CD4-positive, alpha-beta memory T cell (primary cell): Measurements from ENCODE around the gene PTPRS. TPM values are rescaled to one million over a fixed set of nuclear protein-coding genes. Genes with fewer than 3 reads are reported as not detected.
A peak's percentile ranks its signal among the peaks of the same experiment; 100 is the strongest.
"Not testable (repeated sequence)": the region's sequence is repeated elsewhere in the genome, so short reads cannot be mapped to it uniquely, and the experiment has no call there.

Experiments used
- CTCF ChIA-PET: fragments of 350-600 bp; sonication (Branson Sonifier 250); formaldehyde crosslinking; loops from one replicate; lab custom pipeline; 2021; ENCODE audit warnings: inconsistent platforms; ENCODE audit not compliant: partially characterized antibody; lab: Charles Lee
- POLR2A ChIA-PET: fragments of 350-600 bp; sonication (Branson Sonifier 250); formaldehyde crosslinking; loops from one replicate; lab custom pipeline; 2021; ENCODE audit not compliant: partially characterized antibody; lab: Charles Lee
- DNase-seq, 5 donors: peaks; one replicate each; pipeline versions ENCODE4 v3.0.0 to v3.0.0-alpha.2; 2020 to 2022; ENCODE audit warnings: mixed read lengths in 1 of 5
- H3K27ac ChIP-seq: one replicate; pipeline ENCODE4 v1.7.0; 2013; ENCODE audit warnings: low read depth, low read length
- H3K27me3 ChIP-seq: 2 replicates; pipeline ENCODE4 v1.7.0; 2013; ENCODE audit warnings: mild to moderate bottlenecking, low read length, moderate library complexity; ENCODE audit not compliant: insufficient read depth
- H3K36me3 ChIP-seq: 2 replicates; pipeline ENCODE4 v1.7.0; 2013; ENCODE audit warnings: mild to moderate bottlenecking, low read length, moderate library complexity; ENCODE audit not compliant: insufficient read depth
- H3K4me1 ChIP-seq: 2 replicates; pipeline ENCODE4 v1.7.0; 2013; ENCODE audit warnings: mild to moderate bottlenecking, low read length, moderate library complexity; ENCODE audit not compliant: insufficient read depth
- H3K4me3 ChIP-seq, 2 donors: one replicate each; pipeline ENCODE4 v1.7.0; 2013; ENCODE audit warnings: low read length in 2 of 2, mild to moderate bottlenecking in 1 of 2
- H3K9me3 ChIP-seq, 2 donors: one replicate each; pipeline ENCODE4 v1.7.0; 2013; ENCODE audit warnings: low read length in 2 of 2, control low read depth in 1 of 2; ENCODE audit not compliant: control insufficient read depth in 1 of 2
- H3K27ac Mint-ChIP-seq, 7 donors: one replicate each; pipeline ENCODE4 v1.8.0; 2020 to 2021; ENCODE audit warnings: mixed read lengths in 7 of 7, mild to moderate bottlenecking in 6 of 7, inconsistent platforms in 3 of 7, moderate library complexity in 3 of 7
- H3K27me3 Mint-ChIP-seq, 2 donors: one replicate each; pipeline ENCODE4 v1.8.0; 2020 to 2021; ENCODE audit warnings: mixed read lengths in 2 of 2
- H3K36me3 Mint-ChIP-seq, 2 donors: one replicate each; pipeline ENCODE4 v1.8.0; 2020 to 2021; ENCODE audit warnings: mixed read lengths in 2 of 2, inconsistent platforms in 1 of 2, mild to moderate bottlenecking in 1 of 2
- H3K4me1 Mint-ChIP-seq, 4 donors: one replicate each; pipeline ENCODE4 v1.8.0; 2020 to 2021; ENCODE audit warnings: mixed read lengths in 4 of 4, mild to moderate bottlenecking in 1 of 4
- H3K4me3 Mint-ChIP-seq, 8 donors: one replicate each; pipeline ENCODE4 v1.8.0; 2020 to 2021; ENCODE audit warnings: mixed read lengths in 8 of 8, mild to moderate bottlenecking in 7 of 8, moderate library complexity in 6 of 8, inconsistent platforms in 3 of 8
- H3K9me3 Mint-ChIP-seq, 8 donors: one replicate each; pipeline ENCODE4 v1.8.0; 2020 to 2021; ENCODE audit warnings: mixed read lengths in 8 of 8, mild to moderate bottlenecking in 5 of 8, inconsistent platforms in 3 of 8, moderate library complexity in 1 of 8
- intact Hi-C: fragments of 100-400 bp; cut with micrococcal nuclease; formaldehyde crosslinking; loops from one replicate; pipeline ENCODE4 v1.15.1; 2023
- polyA plus RNA-seq, 2 donors: library from polyadenylated mRNA; unstranded; fragments of 300-500 nt; fragmentation: Illumina TruSeq; gene quantifications; one replicate each; pipeline ENCODE4 v1.2.3, GENCODE V29; 2021
- total RNA-seq, 2 experiments: library from RNA; stranded (reverse); gene quantifications; one replicate each; pipeline ENCODE4 v1.2.3, GENCODE V29; 2021

PTPRS gene
- total RNA-seq (under 1 TPM; 0.20 to 0.30 TPM), polyA plus RNA-seq (under 1 TPM in 1 of 2 donors, not detected in 1; 0.26 TPM)

DNA sequence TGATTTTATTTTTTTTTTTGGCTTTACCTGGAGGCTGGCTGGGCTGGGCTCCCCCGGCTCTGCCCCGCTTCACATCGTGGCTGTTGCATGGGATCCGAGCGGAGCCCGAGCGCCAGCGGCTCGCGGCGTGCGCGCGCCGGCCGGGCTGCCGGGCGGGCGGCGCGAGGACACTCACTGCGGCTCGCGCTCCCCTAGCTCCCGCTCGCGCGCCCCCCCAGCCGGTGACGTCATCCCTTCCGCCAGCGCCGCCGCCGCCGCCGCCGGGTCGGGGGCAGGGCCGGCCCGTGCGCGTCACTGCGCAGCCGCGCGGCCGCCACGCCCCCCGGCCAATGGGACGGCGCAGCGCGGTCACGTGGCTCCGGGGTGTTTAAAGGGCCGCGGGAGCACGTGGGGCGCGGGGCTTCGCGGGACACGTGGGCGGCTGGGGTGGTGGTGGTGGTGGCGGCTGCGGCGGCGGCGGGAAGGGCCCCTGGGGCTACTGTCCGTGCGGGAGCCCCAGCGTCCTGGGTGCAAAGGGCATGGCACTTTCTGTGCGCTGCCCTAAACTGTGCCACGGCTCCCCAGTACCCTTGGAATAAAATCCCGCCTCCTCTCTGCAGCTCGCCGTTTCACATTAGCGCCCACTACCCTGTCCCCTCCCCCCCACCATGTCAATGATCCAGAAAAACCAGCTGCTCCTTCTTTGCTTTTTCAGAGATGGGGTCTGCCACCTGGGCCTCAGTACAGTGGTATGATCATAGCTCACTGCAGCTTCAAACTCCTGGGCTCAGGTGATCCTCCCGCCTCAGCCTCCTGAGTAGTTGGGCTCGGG is at the start of gene PTPRS:
Gene PTPRS (minus strand): TSS at position 176 of the 811 bp plus-strand sequence. CDS start 54,672 bp downstream, outside the sequence.
- Histone ChIP-seq H3K4me3 (peak within 1 kb of the TSS in 1 of 2 donors; percentile 19), H3K27me3 (peaks cover 17% of the 10 kb centered on the region), H3K36me3 (no peaks in the 10 kb centered on the region), H3K4me1 (peaks cover 12% of the 10 kb centered on the region), H3K9me3 (no peaks in the 10 kb centered on the region), H3K27ac (no peak within 1 kb of the TSS)
- peak; percentile 30 to 48 (median 44) for DNase-seq
- peaks cover 0 to 2% (median 0%) of the 10 kb centered on the region in 8 donors for H3K9me3 Mint-ChIP-seq
- H3K36me3 Mint-ChIP-seq = no peaks in the 10 kb centered on the region
- ChIA-PET POLR2A (no interaction called here), CTCF (no interaction called here)
- intact Hi-C loops = no loop called here
- H3K27ac Mint-ChIP-seq = peak within 1 kb of the TSS in 2 of 7 donors; percentile 55 to 74
- H3K4me1 Mint-ChIP-seq = peaks cover 8 to 21% (median 14%) of the 10 kb centered on the region in 4 donors
- peak within 1 kb of the TSS; percentile 66 to 81 (median 70) for H3K4me3 Mint-ChIP-seq
- peaks cover 32 to 37% of the 10 kb centered on the region in 2 donors for H3K27me3 Mint-ChIP-seq

DNA sequence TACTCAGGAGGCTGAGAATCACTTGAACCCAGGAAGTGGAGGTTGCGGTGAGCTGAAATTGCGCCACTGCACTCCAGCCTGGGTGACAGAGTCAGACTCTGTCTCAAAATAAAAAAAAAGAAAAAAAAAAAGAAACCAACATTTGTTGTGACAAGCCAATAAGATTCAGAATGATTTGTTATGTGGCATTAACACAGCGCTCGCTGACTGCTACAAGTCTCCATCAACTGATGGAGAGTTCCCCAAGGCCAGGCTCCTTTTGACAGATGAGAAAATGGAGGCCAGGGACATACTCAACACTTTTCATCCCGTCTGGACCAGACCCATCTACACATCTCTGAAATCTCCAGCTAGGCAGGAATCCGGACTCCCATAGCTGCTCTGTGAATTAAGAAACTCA is 48.7 kb upstream of the PTPRS start:
- H3K36me3 ChIP-seq = no peaks in the 10 kb centered on the region
- H3K9me3 ChIP-seq = no peaks in the 10 kb centered on the region
- H3K27me3 Mint-ChIP-seq = peaks cover 24 to 32% of the 10 kb centered on the region in 2 donors
- no peaks in the 10 kb centered on the region for H3K36me3 Mint-ChIP-seq
- H3K27ac Mint-ChIP-seq = no peak overlapping the region
- H3K4me1 Mint-ChIP-seq = no peaks in the 10 kb centered on the region
- intact Hi-C loops = no loop called here
- POLR2A ChIA-PET = no interaction called here
- no peak overlapping the region for H3K4me3 Mint-ChIP-seq
- H3K4me3 ChIP-seq = no peak overlapping the region
- no peaks in the 10 kb centered on the region for H3K4me1 ChIP-seq
- CTCF ChIA-PET = no interaction called here
- peaks cover 0 to 31% (median 17%) of the 10 kb centered on the region in 8 donors for H3K9me3 Mint-ChIP-seq
- H3K27me3 ChIP-seq = peaks cover 3% of the 10 kb centered on the region
- no peak overlapping the region for H3K27ac ChIP-seq
- no peak for DNase-seq

DNA sequence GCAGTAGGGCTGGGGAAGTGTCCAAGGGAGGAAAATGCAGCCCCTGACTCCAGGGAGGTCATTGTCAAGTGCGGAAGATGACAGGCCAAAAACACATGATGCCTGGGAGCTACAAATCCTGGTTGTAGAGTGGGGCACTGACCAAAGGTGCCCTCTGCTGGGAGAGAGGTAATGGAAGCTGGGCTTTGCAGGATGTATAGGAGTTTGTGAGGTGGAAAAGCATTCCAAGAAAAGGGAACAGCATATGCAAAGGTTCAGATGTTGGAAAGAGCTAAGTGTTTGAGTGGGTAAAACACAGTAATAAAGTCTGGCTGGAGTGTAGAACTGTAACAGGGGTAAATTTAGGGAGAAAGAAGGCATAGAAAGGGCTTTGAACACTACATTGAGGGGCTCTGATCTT is 46.9 kb upstream of the PTPRS start:
- H3K36me3 ChIP-seq = no peaks in the 10 kb centered on the region
- H3K36me3 Mint-ChIP-seq = peaks cover 0 to 3% of the 10 kb centered on the region in 2 donors
- no peak overlapping the region for H3K4me3 ChIP-seq
- CTCF ChIA-PET = no interaction called here
- POLR2A ChIA-PET = no interaction called here
- H3K27me3 Mint-ChIP-seq = peaks cover 12 to 25% of the 10 kb centered on the region in 2 donors
- H3K4me1 Mint-ChIP-seq = no peaks in the 10 kb centered on the region
- intact Hi-C loops = no loop called here
- no peaks in the 10 kb centered on the region for H3K4me1 ChIP-seq
- H3K27ac ChIP-seq = no peak overlapping the region
- no peaks in the 10 kb centered on the region for H3K27me3 ChIP-seq
- H3K4me3 Mint-ChIP-seq = no peak overlapping the region
- no peaks in the 10 kb centered on the region for H3K9me3 ChIP-seq
- H3K9me3 Mint-ChIP-seq = peaks cover 5 to 42% (median 30%) of the 10 kb centered on the region in 8 donors
- no peak for DNase-seq
- H3K27ac Mint-ChIP-seq = no peak overlapping the region

DNA sequence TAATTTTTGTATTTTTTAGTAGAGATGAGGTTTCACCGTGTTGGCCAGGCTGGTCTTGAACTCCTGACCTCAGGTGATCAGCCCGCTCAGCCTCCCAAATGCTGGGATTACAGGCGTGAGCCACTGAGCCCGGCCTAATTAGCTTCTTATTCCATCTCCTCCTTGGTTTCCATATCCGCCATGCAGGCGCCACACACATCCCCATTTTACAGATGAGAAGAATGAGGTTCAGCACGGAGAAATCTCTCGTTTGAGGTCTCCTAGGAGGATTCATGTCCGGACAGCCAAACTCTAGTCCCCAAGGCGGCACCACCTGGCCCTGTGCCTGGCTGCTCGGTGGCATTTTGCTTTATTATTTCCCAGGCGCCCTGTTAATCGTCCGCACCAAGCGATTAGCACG is 46.2 kb upstream of the PTPRS start:
- Histone ChIP-seq H3K27ac (no peak overlapping the region), H3K27me3 (no peaks in the 10 kb centered on the region), H3K36me3 (no peaks in the 10 kb centered on the region), H3K9me3 (no peaks in the 10 kb centered on the region), H3K4me1 (no peaks in the 10 kb centered on the region), H3K4me3 (no peak overlapping the region)
- Mint-ChIP-seq H3K4me3 (no peak overlapping the region), H3K27me3 (peaks cover 8 to 21% of the 10 kb centered on the region in 2 donors), H3K9me3 (peaks cover 6 to 48% (median 36%) of the 10 kb centered on the region in 8 donors), H3K4me1 (no peaks in the 10 kb centered on the region), H3K27ac (no peak overlapping the region), H3K36me3 (peaks cover 0 to 5% of the 10 kb centered on the region in 2 donors)
- CTCF ChIA-PET = no interaction called here
- POLR2A ChIA-PET = no interaction called here
- no peak for DNase-seq
- intact Hi-C loops = no loop called here

DNA sequence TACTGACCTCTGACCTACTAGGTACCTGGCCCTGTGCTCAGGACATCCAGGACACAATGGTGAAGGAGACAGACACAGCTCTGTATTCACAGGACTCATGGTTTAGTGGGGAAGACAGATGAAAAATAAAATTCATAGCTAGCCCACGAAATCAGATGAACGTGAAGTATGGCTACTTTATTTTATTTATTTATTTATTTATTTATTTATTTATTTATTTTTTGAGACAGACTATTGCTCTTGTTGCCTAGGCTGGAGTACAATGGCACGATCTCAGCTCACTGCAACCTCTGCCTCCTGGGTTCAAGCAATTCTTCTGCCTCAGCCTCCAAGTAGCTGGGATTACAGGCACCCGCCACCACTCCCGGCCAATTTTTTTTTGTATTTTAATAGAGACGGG is 40.6 kb upstream of the PTPRS start:
- POLR2A ChIA-PET, H3K36me3 Mint-ChIP-seq, H3K4me1 ChIP-seq, H3K4me1 Mint-ChIP-seq, H3K4me3 ChIP-seq, H3K4me3 Mint-ChIP-seq, H3K27ac ChIP-seq, H3K27me3 ChIP-seq, H3K27ac Mint-ChIP-seq, intact Hi-C loops, H3K36me3 ChIP-seq, DNase-seq, CTCF ChIA-PET, H3K9me3 ChIP-seq: not testable (repeated sequence)
- Mint-ChIP-seq H3K27me3 (peaks cover 4 to 12% of the 10 kb centered on the region in 2 donors), H3K9me3 (peaks cover 10 to 49% (median 28%) of the 10 kb centered on the region in 8 donors)

DNA sequence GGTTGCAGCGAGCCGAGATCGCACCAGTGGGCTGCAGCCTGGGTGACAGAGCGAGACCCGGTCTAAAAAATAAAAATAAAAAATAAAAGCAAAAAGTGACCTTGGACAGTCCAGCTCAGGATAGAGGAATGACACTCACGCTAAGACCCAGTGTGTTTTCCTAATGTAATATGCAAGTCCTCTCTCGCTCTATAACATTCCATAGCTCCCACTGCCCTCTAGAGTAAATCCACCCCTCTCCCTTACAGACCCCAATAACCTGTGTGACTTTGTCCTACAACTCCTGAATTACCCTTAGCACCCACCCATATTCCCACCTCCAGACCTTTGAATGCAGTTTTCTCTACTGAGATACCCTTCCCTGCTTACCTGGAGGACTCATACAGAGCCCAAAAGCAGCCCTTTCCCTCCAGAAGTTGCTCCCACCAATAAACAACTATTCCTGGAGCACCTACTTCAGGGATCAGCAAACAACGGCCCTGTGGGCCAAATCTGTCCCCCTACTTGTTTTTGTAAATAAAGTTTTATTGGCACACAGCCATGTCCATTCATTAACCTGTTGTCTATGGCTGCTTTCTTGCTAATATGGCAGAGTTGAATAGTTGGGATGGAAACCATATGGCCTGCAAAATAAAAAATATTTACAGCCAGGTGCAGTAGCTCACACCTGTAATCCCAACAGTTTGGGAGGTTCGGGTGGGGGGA is 39.8 kb upstream of the PTPRS start:
- intact Hi-C loops = no loop called here
- no peaks in the 10 kb centered on the region for H3K4me1 Mint-ChIP-seq
- POLR2A ChIA-PET = no interaction called here

DNA sequence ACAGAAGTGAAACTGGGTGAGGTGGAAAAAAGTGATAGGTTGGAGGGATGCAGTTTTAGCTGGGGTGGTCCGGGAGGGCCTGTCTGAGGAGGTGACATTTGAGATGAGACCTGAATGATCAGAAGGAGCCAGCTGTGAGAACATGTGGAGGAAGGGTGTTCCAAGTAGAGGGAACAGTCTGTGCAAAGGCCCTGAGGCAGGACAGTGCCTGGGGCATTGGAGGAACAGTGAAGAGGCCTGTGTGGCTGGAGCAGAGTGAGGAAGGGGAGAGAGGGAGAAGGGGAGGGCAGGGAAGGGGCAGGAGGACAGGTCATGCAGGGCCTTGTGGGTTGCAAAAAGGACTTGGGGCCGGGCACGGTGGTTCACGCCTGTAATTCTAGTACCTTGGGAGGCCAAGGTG is 36.3 kb upstream of the PTPRS start:
- H3K27ac Mint-ChIP-seq = no peak overlapping the region
- no peak for DNase-seq
- intact Hi-C loops = no loop called here

More for the DNA sequence above, 39.8 kb upstream of the PTPRS start:
- no peaks in the 10 kb centered on the region for H3K9me3 ChIP-seq
- no peak overlapping the region for H3K4me3 ChIP-seq
- H3K27me3 ChIP-seq = no peaks in the 10 kb centered on the region
- Mint-ChIP-seq H3K4me3 (no peak overlapping the region), H3K36me3 (peaks cover 0 to 8% of the 10 kb centered on the region in 2 donors), H3K27me3 (peaks cover 4 to 10% of the 10 kb centered on the region in 2 donors), H3K27ac (no peak overlapping the region), H3K9me3 (peaks cover 10 to 45% (median 28%) of the 10 kb centered on the region in 8 donors)
- DNase-seq = no peak
- H3K4me1 ChIP-seq = no peaks in the 10 kb centered on the region
- CTCF ChIA-PET = no interaction called here
- H3K36me3 ChIP-seq = no peaks in the 10 kb centered on the region
- no peak overlapping the region for H3K27ac ChIP-seq

More for the DNA sequence above, 36.3 kb upstream of the PTPRS start:
- H3K36me3 ChIP-seq = no peaks in the 10 kb centered on the region
- H3K9me3 ChIP-seq = no peaks in the 10 kb centered on the region
- POLR2A ChIA-PET = no interaction called here
- no peak overlapping the region for H3K27ac ChIP-seq
- CTCF ChIA-PET = no interaction called here
- Mint-ChIP-seq H3K4me1 (no peaks in the 10 kb centered on the region), H3K9me3 (peaks cover 3 to 22% (median 9%) of the 10 kb centered on the region in 8 donors), H3K36me3 (peaks cover 0 to 4% of the 10 kb centered on the region in 2 donors), H3K27me3 (peaks cover 4 to 6% of the 10 kb centered on the region in 2 donors), H3K4me3 (no peak overlapping the region)
- H3K4me1 ChIP-seq = no peaks in the 10 kb centered on the region
- no peaks in the 10 kb centered on the region for H3K27me3 ChIP-seq
- H3K4me3 ChIP-seq = no peak overlapping the region
